GM20431 (cell line): ENCODE data around the gene HDGFL3.
"Not testable (repeated sequence)": the region's sequence is repeated elsewhere in the genome, so short reads cannot be mapped to it uniquely, and the experiment has no call there.

ENCODE experiments used
- in situ Hi-C: fragments of 300-500 bp; cut with MseI, MboI; formaldehyde crosslinking; loops from one replicate; pipeline ENCODE4 v1.15.0; 2020; ENCODE audit warnings: low sequenced_read_pairs; ENCODE audit not compliant: unreplicated experiment

The HDGFL3 gene

GRCh38 chr15:83207660-83208366 lies at the start of gene HDGFL3:
HDGFL3 (minus strand) TSS chr15:83207823; CDS start chr15:83207414, 409 bp downstream.
- in situ Hi-C loops, result no loop called here

DNA sequence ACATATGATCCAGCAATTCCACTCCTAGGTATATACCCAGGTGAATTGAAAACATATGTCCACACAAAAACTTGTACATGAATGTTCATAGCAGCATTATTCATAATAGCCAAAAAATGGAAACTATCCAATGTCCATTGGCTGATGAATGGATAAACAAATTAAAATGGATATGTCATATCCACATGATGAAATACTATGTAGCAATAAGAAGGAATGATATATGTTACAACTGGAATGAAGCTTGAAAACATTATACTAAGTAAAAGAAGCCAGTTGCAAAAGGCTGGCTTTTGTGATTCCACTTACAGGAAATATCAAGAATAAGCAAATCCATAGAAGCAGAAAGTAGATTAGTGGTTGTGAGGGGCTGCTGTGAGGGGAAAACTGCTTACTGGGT lies 43.2 kb upstream of the HDGFL3 start:
- in situ Hi-C loops, result loop anchor here (25.0 kb wide), 2 partner anchors 137 to 312 kb away; no protein-coding TSS in a partner anchor

GRCh38 chr15:83249030-83249343 lies 41.4 kb upstream of the HDGFL3 start:
- in situ Hi-C loops, result no loop called here

DNA sequence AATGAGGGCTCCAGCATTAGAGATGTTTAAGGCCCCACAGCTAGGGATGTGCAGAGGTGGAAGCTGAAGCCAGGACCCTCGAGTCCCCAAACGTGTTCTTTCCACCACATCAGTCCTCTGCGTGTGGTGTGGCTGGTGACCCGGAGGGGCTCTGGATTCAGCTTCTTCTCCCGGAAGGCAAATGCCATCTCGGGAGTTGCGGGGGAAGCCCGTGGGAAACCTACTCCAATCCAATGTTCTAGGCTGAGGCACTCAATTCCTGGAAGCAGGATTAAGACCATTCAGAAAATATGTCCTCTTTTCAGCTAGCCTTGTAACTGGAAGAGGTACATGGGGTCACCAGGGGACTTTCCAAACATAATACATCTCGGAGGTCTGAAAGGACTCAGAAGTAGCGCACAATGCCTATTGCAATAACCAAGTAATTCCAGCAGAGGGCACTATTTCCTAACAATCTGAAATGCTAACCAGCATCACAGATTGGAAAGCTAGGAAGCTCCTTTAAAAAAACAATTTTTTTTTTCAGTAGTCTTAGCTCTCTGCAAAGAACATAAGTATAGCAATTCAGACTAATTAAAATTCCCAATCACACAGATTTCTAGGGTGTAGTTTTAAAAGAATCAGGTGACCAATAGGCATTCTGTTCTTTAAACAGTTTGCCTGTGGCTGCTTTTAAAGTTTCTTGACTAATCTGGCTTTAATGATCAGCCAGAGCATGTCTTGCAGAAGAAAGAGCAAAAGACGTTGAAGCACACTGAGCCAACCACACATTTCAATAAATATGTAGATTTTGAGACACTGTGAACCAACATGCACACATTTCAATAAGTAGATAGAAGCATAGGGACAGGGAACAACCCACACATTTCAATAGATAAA lies 40.8 kb upstream of the HDGFL3 start:
- in situ Hi-C loops, result no loop called here

GRCh38 chr15:83243634-83244033 lies 36.0 kb upstream of the HDGFL3 start:
- in situ Hi-C loops, result no loop called here

DNA sequence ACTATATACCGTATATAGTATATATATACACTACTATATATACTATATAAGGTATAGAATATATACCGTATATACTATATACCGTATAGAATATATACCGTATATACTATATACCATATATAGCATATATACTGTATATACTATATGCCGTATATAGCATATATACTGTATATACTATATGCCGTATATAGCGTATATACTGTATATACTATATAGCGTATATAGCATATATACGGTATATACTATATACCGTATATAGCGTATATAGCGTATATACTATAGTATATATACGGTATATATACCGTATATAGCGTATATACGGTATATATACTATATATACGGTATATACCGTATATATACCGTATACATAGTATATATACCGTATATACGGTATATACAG lies 22.6 kb upstream of the HDGFL3 start:
- in situ Hi-C loops, result no loop called here

- in situ Hi-C loops, result no loop called here
Measured at GRCh38 chr15:83225449-83225848, 17.8 kb upstream of the HDGFL3 start.

DNA sequence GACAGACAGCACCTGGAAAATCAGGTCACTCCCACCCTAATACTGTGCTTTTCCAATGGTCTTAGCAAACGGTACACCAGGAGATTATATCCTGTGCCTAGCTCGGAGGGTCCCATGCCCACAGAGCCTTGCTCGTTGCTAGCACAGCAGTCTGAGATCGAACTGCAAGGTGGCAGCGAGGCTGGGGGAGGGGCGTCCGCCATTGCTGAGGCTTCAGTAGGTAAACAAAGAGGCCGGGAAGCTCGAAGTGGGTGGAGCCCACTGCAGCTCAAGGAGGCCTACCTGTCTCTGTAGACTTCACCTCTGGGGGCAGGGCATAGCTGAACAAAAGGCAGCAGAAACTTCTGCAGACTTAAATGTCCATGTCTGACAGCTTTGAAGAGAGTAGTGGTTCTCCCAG lies 14.2 kb upstream of the HDGFL3 start:
- in situ Hi-C loops, result not testable (repeated sequence)

- in situ Hi-C loops, result no loop called here
Measured at GRCh38 chr15:83219026-83219425, 11.4 kb upstream of the HDGFL3 start.

- in situ Hi-C loops, result no loop called here
Measured at GRCh38 chr15:83215306-83215705, 7.7 kb upstream of the HDGFL3 start.

- in situ Hi-C loops, result no loop called here
Measured at GRCh38 chr15:83210619-83211018, 3.0 kb upstream of the HDGFL3 start.

DNA sequence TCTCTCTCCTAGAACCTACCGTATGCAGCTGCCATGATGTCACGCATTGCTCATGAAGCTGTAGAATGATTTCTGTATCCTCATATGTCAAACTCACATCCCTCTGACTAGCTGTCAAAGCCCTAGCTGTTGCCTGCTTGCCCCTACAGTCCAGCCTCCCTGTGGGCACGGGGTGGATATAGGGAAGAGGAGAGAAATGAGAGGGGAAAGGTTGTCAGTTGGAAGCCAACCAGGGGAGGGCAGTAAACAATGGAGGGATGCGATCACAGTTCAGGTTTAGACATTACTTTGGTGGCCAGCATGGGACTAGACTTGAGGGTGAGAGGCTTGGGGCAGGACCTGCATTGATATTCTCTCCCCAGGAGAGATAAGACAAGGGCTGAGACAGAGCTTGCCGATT lies 1.7 kb upstream of the HDGFL3 start:
- in situ Hi-C loops, result no loop called here

DNA sequence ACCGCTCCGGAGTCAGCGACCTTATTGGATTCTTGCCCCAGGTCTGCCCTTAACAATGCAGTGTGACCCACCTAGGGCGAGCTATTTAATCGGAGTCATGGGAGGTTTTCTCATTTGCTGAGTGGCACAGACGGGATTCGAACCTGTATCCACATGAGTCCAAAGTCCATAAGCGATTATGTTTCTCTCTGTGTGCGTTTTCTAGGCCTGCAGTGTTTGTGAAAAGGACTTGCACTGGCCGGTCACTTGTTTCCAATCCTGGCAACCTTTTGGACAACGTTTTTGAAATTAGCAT lies 691 bp upstream of the HDGFL3 start:
- in situ Hi-C loops, result no loop called here

DNA sequence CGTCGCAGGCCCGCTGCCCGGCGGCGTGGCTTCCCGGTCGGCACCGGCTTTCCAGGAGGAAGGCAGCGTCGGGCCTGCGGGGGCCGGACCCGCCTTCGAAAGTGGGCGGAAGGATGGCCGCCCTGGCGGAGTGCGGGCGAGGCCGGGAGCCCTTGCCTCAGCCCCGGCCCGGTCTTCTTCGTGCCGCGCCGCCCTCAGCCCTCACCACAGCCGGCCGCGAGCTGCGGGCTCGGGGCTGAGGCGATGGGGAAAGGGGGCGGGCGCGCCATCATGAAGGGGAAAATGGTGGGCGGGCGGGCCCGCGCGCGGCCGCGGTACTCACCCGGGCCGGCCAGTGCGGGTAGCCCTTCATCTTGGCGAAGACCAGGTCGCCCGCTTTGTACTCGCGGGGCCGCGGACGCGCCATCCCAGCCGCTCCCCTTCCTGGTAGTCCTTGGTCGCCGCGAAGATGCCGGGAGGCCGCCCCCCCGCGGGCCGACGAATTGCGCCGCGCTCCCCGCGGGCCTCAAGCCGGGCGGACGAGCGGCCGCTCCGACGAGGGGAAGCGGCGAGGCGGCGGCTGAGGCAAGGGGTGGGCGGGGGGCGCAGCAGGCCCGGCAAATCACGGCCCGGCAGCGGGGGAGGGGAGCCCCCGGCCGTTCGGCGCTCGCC lies 489 bp downstream of the HDGFL3 start:
- in situ Hi-C loops, result no loop called here

- in situ Hi-C loops, result no loop called here
Measured at GRCh38 chr15:83206526-83207008, 1.1 kb downstream of the HDGFL3 start.

DNA sequence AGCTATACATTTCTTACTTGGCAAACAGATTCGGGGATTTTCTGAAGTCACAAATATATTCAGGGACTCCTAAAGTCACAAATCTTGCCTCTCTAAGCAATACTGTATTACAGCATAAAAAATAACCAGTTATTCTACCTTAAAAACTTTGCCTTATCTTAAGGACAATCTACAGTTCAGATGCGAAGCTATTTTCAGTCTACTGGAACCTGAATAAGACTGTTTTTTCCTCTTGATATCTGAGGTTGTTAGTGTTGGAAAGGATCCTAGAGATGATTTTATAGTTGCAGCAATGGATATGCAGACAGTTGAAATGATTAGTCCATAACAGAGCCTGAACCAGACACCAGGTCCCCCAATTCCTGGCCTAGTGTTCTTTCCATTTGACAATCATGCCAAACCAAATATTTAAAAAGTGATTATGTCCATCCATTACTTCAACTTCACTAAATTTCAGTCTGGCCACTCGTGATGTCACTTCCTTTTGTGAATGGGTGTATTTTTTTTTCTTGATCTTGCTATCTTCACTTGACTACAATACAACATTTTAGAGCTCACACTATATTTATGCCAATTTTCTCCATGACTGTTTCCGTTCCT lies 1.8 kb downstream of the HDGFL3 start:
- in situ Hi-C loops, result no loop called here

GRCh38 chr15:83204697-83205096 lies 2.9 kb downstream of the HDGFL3 start:
- in situ Hi-C loops, result no loop called here

DNA sequence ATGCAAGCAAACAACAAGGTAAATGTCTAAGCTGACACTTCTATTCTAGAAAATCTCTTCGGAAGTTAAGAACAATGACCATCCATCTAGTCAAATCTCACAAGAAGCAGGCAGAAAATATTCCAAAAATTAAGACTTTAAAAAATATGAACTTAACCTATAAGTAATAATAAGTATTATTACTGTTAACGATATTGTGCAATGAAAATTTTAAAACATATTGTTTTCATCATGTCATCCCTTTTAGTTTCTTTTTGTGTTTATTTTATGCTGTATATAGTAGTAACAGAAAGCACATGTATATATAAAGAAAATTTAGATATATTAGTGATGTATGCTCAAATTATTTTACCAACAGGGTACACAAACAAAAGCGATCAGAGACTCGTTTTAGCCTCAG lies 4.1 kb downstream of the HDGFL3 start:
- in situ Hi-C loops, result no loop called here

- in situ Hi-C loops, result no loop called here
Measured at GRCh38 chr15:83200589-83200988, 7.0 kb downstream of the HDGFL3 start.

- in situ Hi-C loops, result no loop called here
Measured at GRCh38 chr15:83200162-83200561, 7.5 kb downstream of the HDGFL3 start.

GRCh38 chr15:83199288-83199687 lies 8.3 kb downstream of the HDGFL3 start:
- in situ Hi-C loops, result no loop called here
